ENCODE measurements around the gene LVRN.

The LVRN gene

GRCh38 chr5:115961381-115962238 lies 665 bp upstream of the LVRN start:
- DNase-seq (ENCODE audit: low spot score): no peak

DNA sequence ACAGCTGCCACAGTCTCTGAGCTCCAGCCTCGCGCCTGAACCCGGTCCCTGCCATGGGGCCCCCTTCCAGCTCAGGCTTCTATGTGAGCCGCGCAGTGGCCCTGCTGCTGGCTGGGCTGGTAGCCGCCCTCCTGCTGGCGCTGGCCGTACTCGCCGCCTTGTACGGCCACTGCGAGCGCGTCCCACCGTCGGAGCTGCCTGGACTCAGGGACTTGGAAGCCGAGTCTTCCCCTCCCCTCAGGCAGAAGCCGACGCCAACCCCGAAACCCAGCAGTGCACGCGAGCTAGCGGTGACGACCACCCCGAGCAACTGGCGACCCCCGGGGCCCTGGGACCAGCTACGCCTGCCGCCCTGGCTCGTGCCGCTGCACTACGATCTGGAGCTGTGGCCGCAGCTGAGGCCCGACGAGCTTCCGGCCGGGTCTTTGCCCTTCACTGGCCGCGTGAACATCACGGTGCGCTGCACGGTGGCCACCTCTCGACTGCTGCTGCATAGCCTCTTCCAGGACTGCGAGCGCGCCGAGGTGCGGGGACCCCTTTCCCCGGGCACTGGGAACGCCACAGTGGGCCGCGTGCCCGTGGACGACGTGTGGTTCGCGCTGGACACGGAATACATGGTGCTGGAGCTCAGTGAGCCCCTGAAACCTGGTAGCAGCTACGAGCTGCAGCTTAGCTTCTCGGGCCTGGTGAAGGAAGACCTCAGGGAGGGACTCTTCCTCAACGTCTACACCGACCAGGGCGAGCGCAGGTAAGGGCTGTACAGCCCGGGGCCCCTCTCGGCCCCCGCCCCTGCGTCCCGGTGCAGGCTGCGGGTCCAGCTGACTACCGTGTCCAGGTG lies 509 bp downstream of the LVRN start:
- no peak for DNase-seq (ENCODE audit: low spot score)

DNA sequence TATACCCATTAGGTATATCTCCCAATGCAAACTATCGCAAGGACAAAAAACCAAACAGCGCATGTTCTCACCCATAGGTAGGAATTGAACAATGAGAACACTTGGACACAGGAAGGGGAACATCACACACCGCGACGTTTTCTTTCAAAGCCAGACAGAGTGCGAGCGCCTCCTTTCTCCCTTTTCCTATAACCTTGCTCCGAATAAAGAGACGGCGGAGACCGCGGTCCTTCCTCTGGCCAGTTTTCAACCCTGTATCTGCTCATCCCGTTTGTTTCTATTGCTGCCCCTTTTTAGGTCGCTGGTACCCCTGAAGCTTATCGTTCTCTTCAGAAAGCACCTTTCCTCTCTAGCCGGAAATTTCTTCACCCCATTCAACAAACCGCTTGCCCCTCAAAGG lies 1.3 kb downstream of the LVRN start:
- DNase-seq (ENCODE audit: low spot score): no peak

GRCh38 chr5:115968770-115969169 lies 6.5 kb downstream of the LVRN start:
- no peak for DNase-seq (ENCODE audit: low spot score)

GRCh38 chr5:115977096-115977495 lies 14.8 kb downstream of the LVRN start:
- DNase-seq (ENCODE audit: low spot score): no peak

- DNase-seq (ENCODE audit: low spot score): no peak
Measured at GRCh38 chr5:115977988-115978387, 15.7 kb downstream of the LVRN start.

DNA sequence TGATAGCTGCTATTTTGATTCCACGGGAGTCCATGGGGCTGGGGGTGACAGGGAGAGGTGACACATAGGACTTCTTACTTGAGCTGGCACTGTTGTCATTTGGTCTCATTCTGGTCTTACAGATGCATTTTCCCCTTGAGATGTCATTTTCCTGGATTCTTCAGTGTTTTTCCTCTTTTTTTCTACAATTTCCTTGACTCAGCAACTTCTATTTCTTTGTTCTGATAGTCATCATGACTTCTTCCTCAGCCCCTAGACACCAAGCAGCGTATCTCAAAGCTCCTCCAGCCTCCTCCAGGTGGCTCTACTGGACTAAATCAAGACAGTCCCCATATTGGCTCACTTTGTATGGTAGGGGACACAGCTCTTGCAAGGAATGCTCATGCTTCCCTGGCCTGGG lies 16.5 kb downstream of the LVRN start:
- DNase-seq (ENCODE audit: low spot score): no peak

DNA sequence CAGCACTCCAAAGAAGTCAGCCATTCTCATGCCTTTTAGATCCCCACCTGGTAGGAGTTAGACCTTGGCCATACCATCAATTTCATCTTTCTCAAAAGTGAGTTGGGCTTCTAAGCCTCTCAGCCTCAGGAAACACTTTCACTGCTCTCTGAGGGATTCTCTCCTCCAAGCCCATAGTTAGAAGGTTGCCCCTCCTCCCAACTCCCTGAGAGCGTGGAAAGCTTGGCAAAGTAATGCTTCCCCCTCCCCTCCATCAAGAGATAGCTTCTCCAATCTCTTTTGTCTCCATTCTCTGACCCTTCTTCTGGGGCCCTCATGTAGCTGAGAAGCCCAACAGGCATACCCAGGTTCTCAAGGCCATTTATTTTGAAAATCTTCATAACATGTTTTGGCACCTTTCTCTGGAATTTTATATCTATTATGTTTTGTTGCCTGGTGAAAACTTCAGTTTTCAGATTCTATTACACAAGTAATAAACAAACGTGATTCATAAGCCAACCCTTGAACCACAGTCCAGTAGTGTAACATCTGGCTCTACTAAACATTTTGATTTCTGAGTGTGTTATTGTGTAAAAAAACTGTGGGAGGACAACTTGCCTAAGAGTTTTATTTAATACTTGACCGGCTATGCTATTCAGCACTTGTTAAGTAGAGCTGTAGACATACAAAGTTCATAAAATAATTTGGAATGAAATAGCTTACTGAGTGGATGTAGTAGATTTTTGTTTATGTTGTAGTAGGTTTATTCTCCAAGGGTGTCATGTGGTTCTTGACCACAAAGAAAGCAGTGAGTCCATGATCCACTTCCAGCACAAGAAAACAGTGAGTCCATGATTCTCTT lies 17.1 kb downstream of the LVRN start:
- DNase-seq (ENCODE audit: low spot score): no peak

- no peak for DNase-seq (ENCODE audit: low spot score)
Measured at GRCh38 chr5:115983519-115983918, 21.2 kb downstream of the LVRN start.

DNA sequence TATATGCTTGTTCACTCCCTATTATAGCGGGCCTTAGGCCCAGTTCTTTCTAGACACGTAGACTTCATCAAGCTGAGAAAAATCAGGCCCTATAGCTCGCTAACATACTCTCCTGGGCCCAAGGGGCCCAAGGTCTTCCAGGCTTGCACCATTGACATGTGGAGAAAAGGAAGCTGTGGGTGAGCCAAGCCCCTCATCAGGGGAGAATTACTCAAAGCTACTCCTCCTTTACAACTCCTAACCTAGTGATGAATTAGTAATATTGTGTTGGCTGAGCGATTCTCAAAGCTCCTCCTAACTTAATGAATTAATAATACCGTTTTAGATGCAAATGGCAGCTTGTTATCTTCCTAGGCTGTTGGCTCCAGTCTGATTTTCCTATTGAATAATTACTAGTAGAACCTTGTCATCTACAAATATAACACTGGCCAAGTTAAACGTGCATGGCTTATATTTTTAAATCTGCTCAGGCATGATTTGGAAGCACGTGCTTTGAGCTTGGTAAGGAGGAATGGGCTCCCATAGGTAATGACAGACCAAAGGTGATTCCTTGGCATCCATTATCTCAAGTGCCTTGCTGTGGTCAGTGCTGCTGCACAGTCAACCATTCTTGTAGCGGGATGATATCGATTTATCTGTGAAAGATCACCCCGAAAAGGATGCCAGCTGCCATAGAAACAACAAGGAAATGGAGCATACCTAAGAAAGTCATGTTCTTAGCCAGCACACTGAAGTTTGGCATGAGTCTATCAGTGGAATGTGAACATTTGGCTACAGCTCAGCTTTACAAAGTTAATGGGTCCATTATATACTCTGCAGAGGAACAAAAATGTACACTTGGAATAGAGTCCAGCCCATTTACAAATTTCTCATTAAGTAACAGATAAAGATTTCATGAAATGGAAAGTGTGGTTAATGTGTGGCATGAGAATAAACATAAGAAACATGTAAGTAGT lies 23.8 kb downstream of the LVRN start:
- no peak for DNase-seq (ENCODE audit: low spot score)

DNA sequence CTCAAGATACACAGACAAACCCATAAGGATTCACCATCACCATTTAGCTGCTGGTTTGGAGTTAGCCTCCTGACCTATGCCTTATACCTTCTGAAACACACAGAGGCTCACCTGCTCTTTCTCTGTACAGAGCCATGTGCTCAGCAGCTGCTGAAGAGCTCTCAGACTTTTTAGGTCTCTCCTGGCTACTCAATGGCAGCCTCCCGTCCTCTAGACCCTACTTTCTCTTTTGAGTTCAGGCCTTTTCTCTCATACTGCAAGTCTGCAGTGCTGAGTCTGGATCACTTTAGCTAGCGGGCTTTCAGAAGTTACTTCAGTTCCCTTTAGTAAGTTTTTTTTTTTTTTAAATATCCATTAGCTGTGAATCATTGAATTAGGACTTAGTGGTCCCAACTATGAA lies 25.7 kb downstream of the LVRN start:
- DNase-seq (ENCODE audit: low spot score): no peak

DNA sequence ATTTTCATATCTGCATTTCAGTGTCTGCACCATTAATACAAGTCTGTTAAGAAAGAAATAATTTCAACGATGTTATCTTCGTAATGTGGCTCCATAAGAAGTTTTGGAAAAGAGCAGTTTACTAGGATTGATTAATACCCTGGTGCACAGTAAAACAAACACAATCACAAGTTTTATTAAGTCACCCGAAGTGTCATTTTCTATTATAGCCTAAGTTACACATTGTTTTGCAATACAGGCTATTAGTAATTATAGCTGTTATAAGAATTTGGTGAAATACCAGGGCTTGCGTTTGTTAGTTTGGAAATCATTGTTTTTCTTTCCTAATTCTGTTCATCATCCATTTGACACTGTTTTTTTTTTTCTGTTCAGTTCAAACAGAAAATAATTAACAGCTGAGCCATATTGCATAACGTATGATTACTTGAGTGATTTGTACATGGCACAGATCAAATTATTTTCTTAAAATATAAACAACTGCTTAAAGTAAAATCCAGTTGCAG lies 30.6 kb downstream of the LVRN start:
- no peak for DNase-seq (ENCODE audit: low spot score)

DNA sequence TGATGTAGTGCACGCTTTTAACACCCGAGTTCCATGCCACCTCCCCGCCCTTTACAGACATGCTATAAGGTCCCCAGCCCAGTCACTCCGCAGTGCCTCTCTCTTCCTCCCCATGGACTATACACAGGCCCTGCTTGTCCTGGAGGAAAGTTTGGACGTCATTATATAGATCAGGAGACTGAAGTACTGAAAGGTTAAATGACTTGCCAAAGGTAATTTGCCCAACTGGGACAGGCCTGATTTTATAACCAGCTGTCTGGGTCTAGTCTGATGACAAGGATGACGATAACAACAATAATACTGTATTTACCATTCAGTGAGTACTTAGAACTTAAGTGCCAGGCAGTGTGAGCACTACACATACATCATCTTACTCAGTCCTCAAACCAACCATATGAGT lies 33.1 kb downstream of the LVRN start:
- DNase-seq (ENCODE audit: low spot score): no peak

DNA sequence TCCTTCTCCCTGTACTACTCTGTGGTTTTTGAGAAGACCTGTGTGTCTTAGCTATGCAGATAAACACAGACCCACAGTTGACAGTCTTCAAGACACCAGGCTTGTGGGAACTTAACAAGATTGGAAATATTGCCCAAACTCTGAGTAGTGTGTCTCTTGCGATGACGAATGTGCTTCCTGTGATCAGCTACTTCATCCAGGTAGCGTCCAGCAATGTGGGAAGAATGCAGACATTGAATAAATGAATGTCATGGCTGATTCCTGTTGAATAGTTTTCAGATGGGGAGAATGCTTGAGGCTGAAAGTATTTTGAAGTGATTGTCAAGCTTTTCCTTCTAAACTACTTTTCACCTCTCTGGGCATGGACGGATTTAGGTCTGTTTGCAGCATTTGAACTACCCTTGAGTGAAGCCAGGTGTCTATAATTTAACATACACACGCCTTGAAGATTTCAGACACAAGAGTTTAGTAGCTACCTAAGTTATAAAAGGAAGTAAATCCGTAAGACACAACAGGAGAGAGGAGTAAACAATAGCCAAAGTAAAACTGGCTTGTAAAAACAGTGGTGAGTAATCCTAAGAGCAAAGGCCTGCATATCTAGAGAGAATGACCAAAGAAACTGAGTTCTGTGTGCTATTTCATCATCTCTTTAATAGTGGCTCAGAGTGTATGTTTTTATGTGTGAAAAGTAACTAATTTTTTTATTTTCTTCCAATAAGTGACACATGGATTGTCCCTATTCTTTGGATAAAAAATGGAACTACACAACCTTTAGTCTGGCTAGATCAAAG lies 40.0 kb downstream of the LVRN start:
- no peak for DNase-seq (ENCODE audit: low spot score)

DNA sequence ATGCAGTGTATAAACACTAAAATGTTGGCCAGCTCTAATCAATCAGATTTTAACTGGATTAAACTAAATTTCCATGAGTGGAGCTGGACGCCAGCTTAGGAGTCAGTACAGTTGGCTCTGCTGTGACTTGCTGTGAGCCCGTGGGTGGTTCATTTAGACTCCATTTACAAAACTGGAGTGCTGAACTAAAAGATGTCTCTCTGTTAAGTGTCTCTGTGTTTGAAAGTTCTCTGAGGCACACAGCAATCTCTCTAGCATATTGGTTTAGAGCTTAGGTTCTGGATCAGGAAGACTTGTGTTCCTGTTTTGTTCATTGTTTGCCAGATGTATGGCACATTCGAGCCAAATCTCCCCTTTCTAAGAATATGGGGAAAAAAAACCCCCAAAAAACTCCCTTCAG lies 42.0 kb downstream of the LVRN start:
- no peak for DNase-seq (ENCODE audit: low spot score)

DNA sequence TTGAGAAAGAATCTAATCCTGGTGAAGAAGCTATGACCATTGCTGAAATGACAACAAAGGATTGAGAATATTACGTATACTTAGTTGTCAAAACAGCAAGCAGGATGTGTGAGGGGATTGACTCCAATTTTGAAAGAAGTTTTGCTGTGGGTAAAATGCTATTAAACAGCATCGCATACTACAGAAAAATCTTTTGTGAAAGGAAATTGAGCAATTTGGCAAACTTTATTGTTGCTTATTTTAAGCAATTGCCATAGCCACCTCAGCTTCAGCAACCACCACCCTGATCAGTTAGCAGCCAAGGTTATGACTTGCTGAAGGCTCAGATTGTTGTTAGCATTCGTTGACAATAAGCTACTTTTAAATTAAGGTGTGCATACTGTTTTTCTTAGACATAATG lies 47.5 kb downstream of the LVRN start:
- DNase-seq (ENCODE audit: low spot score): no peak

DNA sequence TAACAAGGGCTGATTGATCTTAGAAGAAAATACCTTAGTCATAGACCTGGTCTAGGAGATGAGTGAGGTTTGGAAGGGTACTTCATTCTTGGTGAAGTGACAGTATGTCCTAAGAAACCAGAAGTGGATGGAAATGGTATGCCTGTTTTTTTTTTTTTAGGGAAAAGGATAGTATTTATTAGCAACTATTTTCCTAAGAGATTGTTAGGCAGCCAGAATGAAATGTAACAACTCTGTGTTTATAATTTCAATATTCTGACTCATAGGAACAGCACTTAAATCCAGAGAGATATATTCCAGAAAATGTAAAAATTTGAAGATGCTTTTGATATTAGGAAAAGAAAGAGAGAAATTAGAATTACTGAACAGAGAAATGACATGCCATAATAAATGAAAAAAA lies 48.8 kb downstream of the LVRN start:
- DNase-seq (ENCODE audit: low spot score): no peak

DNA sequence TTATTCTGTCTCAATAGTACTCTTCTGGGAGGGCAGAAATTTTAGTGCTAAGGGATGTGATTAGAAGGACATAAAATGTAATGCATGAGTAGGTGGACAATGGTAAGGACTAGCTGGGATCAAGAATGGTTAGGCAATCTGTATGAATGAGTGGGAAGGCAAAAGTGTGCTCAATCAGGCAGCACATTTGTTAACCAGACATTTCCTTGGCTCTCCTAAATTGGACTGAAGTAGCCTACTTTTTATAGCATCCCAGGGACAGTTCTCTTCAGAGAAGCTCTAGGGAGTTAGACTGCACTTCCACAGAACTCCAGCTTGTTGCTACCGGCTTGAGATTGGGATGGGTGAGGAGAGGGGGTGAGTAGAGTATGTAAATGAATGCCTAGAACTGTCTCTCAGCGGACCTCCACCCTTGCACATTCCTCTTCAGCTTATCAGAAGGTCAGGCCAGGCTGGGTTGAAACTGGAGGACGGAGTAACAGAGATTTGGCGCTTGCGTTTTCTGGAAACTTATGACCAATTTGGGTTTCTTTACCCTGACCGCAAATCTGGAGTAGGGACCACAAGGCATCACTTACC lies 51.0 kb downstream of the LVRN start:
- no peak for DNase-seq (ENCODE audit: low spot score)

- DNase-seq (ENCODE audit: low spot score): no peak
Measured at GRCh38 chr5:116013936-116014335, 51.7 kb downstream of the LVRN start.

- DNase-seq (ENCODE audit: low spot score): no peak
Measured at GRCh38 chr5:116023619-116024018, 61.3 kb downstream of the LVRN start.

Measured in Ammon's horn (tissue), 1 donor.